K562 (cell line): ENCODE measurements around the gene YARS1. TPM values are rescaled to one million over a fixed set of nuclear protein-coding genes. Genes with fewer than 3 reads are reported as not detected.

ENCODE experiments used
- ATAC-seq: fragments of 200-7000 bp; cut with Tn5 transposase; 3 replicates; pipeline ENCODE4 v1.9.1; 2020; ENCODE audit warnings: moderate library complexity
- BruUV-seq: library from RNA; stranded (reverse); fragments of 400-500 nt; replicated peaks from 2 replicates; lab custom pipeline; 2021; lab: Mats Ljungman, UMichigan
- CTCF ChIA-PET: fragments of 300-600 bp; formaldehyde crosslinking; extraction: SDS; loops from one replicate; lab custom pipeline; 2021; ENCODE audit warnings: low intra/inter-chr PET ratio; lab: Yijun Ruan, JAX
- POLR2A ChIA-PET: fragments of 300-600, 350-650 bp; sonication (Branson Sonifier 250); formaldehyde crosslinking; extraction: SDS; loops from one replicate; lab custom pipeline; 2021; ENCODE audit warnings: antibody characterized with exemption, inconsistent platforms; lab: Yijun Ruan, JAX
- DNase-seq, 4 experiments: peaks; one replicate each; pipeline versions ENCODE4 v3.0.0 to v3.0.0-alpha.2; 2011 to 2018; ENCODE audit warnings: low spot score in 3 of 4, mixed read lengths in 3 of 4; ENCODE audit errors: extremely low read depth in 1 of 4
- FAIRE-seq: peaks from 2 replicates; lab custom pipeline; 2011; peaks lifted over from hg19 to GRCh38; lab: Jason Lieb, UNC
- H2AFZ ChIP-seq: 2 replicates; pipeline ENCODE4 v1.6.0; 2011; ENCODE audit warnings: low read depth, low read length, control low read depth, inconsistent platforms
- H3K27ac ChIP-seq: fragments of 200-600 bp; 3 replicates; pipeline ENCODE4 v1.8.0; 2011; ENCODE audit warnings: low read depth, mild to moderate bottlenecking, control low read depth, inconsistent platforms, low read length, moderate library complexity, mixed read lengths; ENCODE audit errors: extremely low read depth
- H3K27me3 ChIP-seq, 2 experiments: fragments of 300-600 bp in 1 of 2; 2 replicates in 1 of 2; 3 replicates in 1 of 2; pipeline versions ENCODE4 v1.6.0 to v1.8.0; 2011; ENCODE audit warnings: inconsistent platforms in 2 of 2, low read length in 2 of 2, mild to moderate bottlenecking in 1 of 2, mixed read lengths in 1 of 2, moderate library complexity in 1 of 2; ENCODE audit not compliant: control insufficient read depth in 2 of 2, insufficient read depth in 2 of 2
- H3K36me3 ChIP-seq: fragments of 300-600 bp; 3 replicates; pipeline ENCODE4 v1.8.0; 2011; ENCODE audit warnings: mild to moderate bottlenecking, low read length, inconsistent platforms; ENCODE audit not compliant: control insufficient read depth, insufficient read depth
- H3K4me1 ChIP-seq, 2 experiments: fragments of 200-600 bp in 1 of 2; replicated peaks in 1 of 2; 2 replicates in 1 of 2; 3 replicates in 1 of 2; pipeline versions ENCODE4 v1.5.1 to v1.8.0; 2011; ENCODE audit warnings: inconsistent platforms in 2 of 2, low read length in 2 of 2, mild to moderate bottlenecking in 1 of 2, mixed read lengths in 1 of 2, moderate library complexity in 1 of 2; ENCODE audit not compliant: control insufficient read depth in 2 of 2, insufficient read depth in 2 of 2
- H3K4me2 ChIP-seq: 2 replicates; pipeline ENCODE4 v1.6.1; 2011; ENCODE audit warnings: low read length, control low read depth, inconsistent platforms, mixed read lengths; ENCODE audit not compliant: insufficient read depth
- H3K4me3 ChIP-seq: fragments of 200-600 bp; sonication (generic), shearing (Covaris generic); 2 replicates; pipeline ENCODE4 v1.5.1; 2016; ENCODE audit warnings: control low read depth, inconsistent platforms
- H3K79me2 ChIP-seq: fragments of 200-600 bp; 3 replicates; pipeline ENCODE4 v1.8.0; 2011; ENCODE audit warnings: low read length, inconsistent platforms; ENCODE audit not compliant: control insufficient read depth, insufficient read depth
- H3K9ac ChIP-seq, 2 experiments: 2 replicates each; pipeline versions ENCODE4 v1.6.0 to v1.6.1; 2011; ENCODE audit warnings: low read depth in 2 of 2, low read length in 2 of 2, control low read depth in 1 of 2, inconsistent platforms in 1 of 2, mild to moderate bottlenecking in 1 of 2, mixed read lengths in 1 of 2; ENCODE audit not compliant: insufficient read depth in 1 of 2
- H3K9me1 ChIP-seq: one replicate; pipeline ENCODE4 v1.6.0; 2011; ENCODE audit warnings: inconsistent platforms, mild to moderate bottlenecking, low read length, moderate library complexity; ENCODE audit not compliant: control insufficient read depth, insufficient read depth
- H3K9me3 ChIP-seq: replicated peaks from 2 replicates; pipeline ENCODE4 v1.5.1; 2011; ENCODE audit warnings: low read depth, low read length, inconsistent platforms; ENCODE audit not compliant: control insufficient read depth, insufficient read depth
- H4K20me1 ChIP-seq: replicated peaks from 2 replicates; pipeline ENCODE4 v1.6.1; 2011; ENCODE audit warnings: low read length, inconsistent platforms, mixed read lengths; ENCODE audit not compliant: control insufficient read depth, insufficient read depth
- CBX2 ChIP-seq: fragments of 200-600 bp; sonication (generic); IDR thresholded peaks from one replicate; pipeline ENCODE4 v1.6.1; 2012; ENCODE audit warnings: mild to moderate bottlenecking, low read length, inconsistent platforms; ENCODE audit not compliant: insufficient read depth, poor library complexity, severe bottlenecking
- CTBP1 ChIP-seq: fragments of 450-650 bp; IDR thresholded peaks from 2 replicates; pipeline ENCODE4 v1.6.1; 2016; ENCODE audit warnings: borderline replicate concordance
- CUX1 ChIP-seq: fragments of 200-800 bp; sonication (Bioruptor generic); IDR thresholded peaks from 2 replicates; pipeline ENCODE4 v1.6.1; 2016; ENCODE audit warnings: missing genetic modification characterization, missing compliant biosample characterization
- EP300 ChIP-seq: IDR thresholded peaks from 2 replicates; pipeline ENCODE4 v1.6.1; 2012; ENCODE audit warnings: low read length, improper control_type of control experiment
- GATA2 ChIP-seq: sonication (generic); formaldehyde crosslinking; IDR thresholded peaks from 2 replicates; pipeline ENCODE4 v1.4.0; 2020; ENCODE audit warnings: mild to moderate bottlenecking, missing genetic modification reagents
- HMGXB4 ChIP-seq: sonication (generic); formaldehyde crosslinking; IDR thresholded peaks from 2 replicates; pipeline ENCODE4 v1.8.1; 2023; ENCODE audit warnings: mild to moderate bottlenecking, missing genetic modification reagents
- NFIX ChIP-seq: fragments of 250-450 bp; sonication (Bioruptor Pico); IDR thresholded peaks from 2 replicates; pipeline ENCODE4 v1.4.0; 2020; ENCODE audit warnings: low read depth, mild to moderate bottlenecking, moderate library complexity
- PREB ChIP-seq: sonication (generic); formaldehyde crosslinking; IDR thresholded peaks from 2 replicates; pipeline ENCODE4 v1.8.1; 2023; ENCODE audit warnings: mild to moderate bottlenecking, missing genetic modification reagents
- PTBP1 ChIP-seq: fragments of 200-400 bp; formaldehyde crosslinking; IDR thresholded peaks from 2 replicates; pipeline ENCODE4 v1.6.1; 2017; ENCODE audit warnings: low read depth, low read length
- RAD51 ChIP-seq: fragments of 450-650 bp; IDR thresholded peaks from 2 replicates; pipeline ENCODE4 v1.7.1; 2016; ENCODE audit warnings: low read depth, mild to moderate bottlenecking, borderline replicate concordance
- TAF1 ChIP-seq: IDR thresholded peaks from 2 replicates; pipeline ENCODE4 v1.6.1; 2011; ENCODE audit warnings: mild to moderate bottlenecking, low read length, moderate library complexity; ENCODE audit not compliant: insufficient read depth, control insufficient read depth, severe bottlenecking; ENCODE audit errors: extremely low read depth
- TAL1 ChIP-seq: fragments of 450-650 bp; IDR thresholded peaks from 2 replicates; pipeline ENCODE4 v1.6.1; 2016; ENCODE audit warnings: mild to moderate bottlenecking
- ZNF239 ChIP-seq: fragments of 250-450 bp; sonication (Bioruptor Pico); IDR thresholded peaks from 2 replicates; pipeline ENCODE4 v1.4.0; 2020; ENCODE audit warnings: mild to moderate bottlenecking
- ZNF561 ChIP-seq: fragments of 450-650 bp; formaldehyde crosslinking; conservative IDR thresholded peaks from 2 replicates; pipeline ENCODE4 v1.4.0; 2020; ENCODE audit warnings: mild to moderate bottlenecking, moderate library complexity
- WGBS: fragments of 100-300 bp; shearing (Covaris generic); methylation state at CpG from one replicate; pipeline ENCODE4 v1.1.6; 2016; ENCODE audit warnings: low coverage, mixed read lengths; ENCODE audit not compliant: insufficient coverage; ENCODE audit errors: missing lambda C conversion rate; 5-methylcytosine and 5-hydroxymethylcytosine counted together
- in situ Hi-C: fragments of 300-500 bp; cut with MboI; formaldehyde crosslinking; loops from 4 replicates; pipeline ENCODE4 v1.15.0; 2018; ENCODE audit warnings: inconsistent platforms, mixed read lengths
- intact Hi-C: fragments of 100-400 bp; cut with micrococcal nuclease; formaldehyde crosslinking; loops from 2 replicates; pipeline ENCODE4 v1.14.2; 2022
- polyA plus RNA-seq, 8 experiments: library from polyadenylated mRNA; depleted of rRNA in 4 of 8; stranded (reverse) in 5 of 8; unstranded in 3 of 8; fragments of >200 nt; fragmentation: Nextera tagmentation in 2 of 8; fragmentation: Illumina TruSeq in 1 of 8; extraction: Ambion mirVana in 2 of 8; extraction: Trizol in 1 of 8; gene quantifications; 2 replicates each; pipeline versions ENCODE4 v1.2.1 to v1.2.3, GENCODE V29; 2011 to 2014; ENCODE audit warnings: inconsistent platforms in 1 of 8, missing spikeins in 1 of 8
- total RNA-seq, 7 experiments: library from RNA; depleted of rRNA in 6 of 7; stranded (reverse); fragments of >200 nt in 6 of 7; fragmentation: Illumina TruSeq in 2 of 7; extraction: Trizol in 2 of 7; gene quantifications; 2 replicates each; pipeline versions ENCODE4 v1.2.1 to v1.2.3, GENCODE V29; 2011 to 2021; ENCODE audit warnings: low replicate concordance in 1 of 7

YARS1 gene
- total and polyA plus RNA-seq, 9 of the 15 experiments (the other 6 are each of a cell fraction or from before 2014, with no cell fraction given): 66.2 to 336 (median 201) TPM

- no TSS peak for BruUV-seq
- no peak overlapping the region for H3K4me3 ChIP-seq
- H3K79me2 ChIP-seq: peaks cover 67% of the 10 kb centered on the region
- TF ChIP-seq RAD51 (no peak), TAF1 (no peak), PTBP1 (no peak), EP300 (no peak), CBX2 (no peak), CTBP1 (no peak), HMGXB4 (no peak), GATA2 (CRISPR knock-in tag) (no peak), CUX1 (CRISPR knock-in tag) (no peak), ZNF561 (CRISPR knock-in tag) (no peak), NFIX (CRISPR knock-in tag) (no peak), PREB (CRISPR knock-in tag) (no peak), TAL1 (no peak), ZNF239 (CRISPR knock-in tag) (no peak)
- DNase-seq: no peak
- peaks cover 3 to 10% of the 10 kb centered on the region in 2 experiments; a peak in 4 of 5 replicates for H3K4me1 ChIP-seq
- peaks cover 80% of the 10 kb centered on the region for H3K36me3 ChIP-seq
- H3K9me3 ChIP-seq: no peaks in the 10 kb centered on the region
- H3K9me1 ChIP-seq: no peaks in the 10 kb centered on the region
- no peaks in the 10 kb centered on the region for H3K27me3 ChIP-seq
- no peak overlapping the region for H3K27ac ChIP-seq
- POLR2A ChIA-PET: interaction anchor here (0.7 to 1.2 kb wide), 3 partner anchors 13 to 223 kb away, joined by 3 to 4 read pairs (median 3); no protein-coding TSS in a partner anchor
- no peak overlapping the region for H2AFZ ChIP-seq
- H3K9ac ChIP-seq: no peak overlapping the region
- CTCF ChIA-PET: no interaction called here
- in situ Hi-C loops: no loop called here
- ATAC-seq: no peak
- FAIRE-seq: no peak
- 96% methylated on average over 4 of the region's 4 CpGs for WGBS
- intact Hi-C loops: no loop called here
- H3K4me2 ChIP-seq: no peak overlapping the region
- H4K20me1 ChIP-seq: peaks cover 31% of the 10 kb centered on the region
These were observed 8.6 kb downstream of the YARS1 start for GRCh38 chr1:32808580-32808979.
